Medulla oblongata (tissue), 1 donor: Measurements from ENCODE around the gene MRNIP.
"Not testable (repeated sequence)": the region's sequence is repeated elsewhere in the genome, so short reads cannot be mapped to it uniquely, and the experiment has no call there.

Experiments
- DNase-seq: peaks from one replicate; pipeline ENCODE4 v3.0.0-alpha.2; 2015; ENCODE audit errors: extremely low spot score

The MRNIP gene

DNA sequence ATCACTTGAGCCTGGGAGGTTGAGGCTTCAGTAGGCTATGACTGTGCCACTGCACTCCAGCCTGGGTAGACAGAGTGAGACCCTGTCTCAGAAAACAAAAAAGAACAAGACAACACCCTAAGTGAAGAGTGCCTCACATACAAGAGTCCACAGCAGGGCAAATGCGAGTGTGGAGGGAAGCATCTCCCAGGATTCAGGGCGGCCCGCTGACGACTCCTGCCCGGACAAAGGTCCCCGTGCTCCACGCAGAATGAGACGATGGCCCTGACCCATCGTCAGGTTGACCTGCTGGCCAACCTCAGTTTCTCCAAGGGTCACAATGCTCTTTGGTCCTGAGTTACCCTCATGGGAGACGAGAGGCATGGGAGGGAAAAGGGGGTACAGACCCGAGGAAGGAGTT lies 18.3 kb downstream of the MRNIP start:
- DNase-seq: no peak

DNA sequence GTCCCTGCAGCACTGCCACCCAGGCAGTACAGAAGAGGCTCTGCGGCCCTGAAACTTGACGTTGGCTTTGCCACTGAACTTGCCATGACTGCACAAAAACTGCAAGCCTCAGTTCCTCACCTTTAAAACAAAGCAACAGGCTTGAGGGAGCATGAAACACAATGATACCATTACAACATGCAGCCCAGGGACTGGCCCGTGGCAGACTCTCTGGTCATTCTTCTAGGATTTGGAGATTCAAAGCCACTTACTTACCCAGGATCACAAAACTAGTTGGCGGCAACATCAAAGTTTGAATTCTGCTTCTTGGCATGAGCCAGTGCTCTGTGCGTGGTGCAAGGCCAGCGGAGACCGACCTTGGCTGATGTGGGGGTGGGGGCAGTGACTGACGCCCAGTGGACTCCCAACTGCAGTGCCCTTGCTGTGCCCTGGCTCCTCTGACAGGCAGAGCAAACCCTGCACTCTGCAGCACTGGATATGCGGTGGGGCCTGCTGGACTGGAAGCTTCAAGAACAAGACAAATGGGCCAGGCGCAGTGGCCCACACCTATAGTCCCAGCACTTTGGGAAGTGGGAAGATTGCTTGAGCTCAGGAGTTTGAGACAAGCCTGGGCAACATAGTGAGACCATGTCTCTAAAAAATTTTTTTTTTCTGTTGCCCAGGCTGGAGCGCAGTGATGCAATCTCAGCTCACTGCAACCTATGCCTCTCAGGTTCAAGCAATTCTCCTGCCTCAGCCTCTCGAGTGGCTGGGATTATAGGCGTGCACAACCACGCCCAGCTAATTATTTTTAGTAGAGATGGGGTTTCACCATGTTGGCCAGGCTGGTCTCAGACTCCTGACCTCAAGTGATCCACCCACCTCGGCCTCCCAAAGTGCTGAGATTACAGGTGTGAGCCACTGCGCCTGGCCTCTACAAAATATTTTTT lies 19.0 kb downstream of the MRNIP start:
- DNase-seq: no peak

DNA sequence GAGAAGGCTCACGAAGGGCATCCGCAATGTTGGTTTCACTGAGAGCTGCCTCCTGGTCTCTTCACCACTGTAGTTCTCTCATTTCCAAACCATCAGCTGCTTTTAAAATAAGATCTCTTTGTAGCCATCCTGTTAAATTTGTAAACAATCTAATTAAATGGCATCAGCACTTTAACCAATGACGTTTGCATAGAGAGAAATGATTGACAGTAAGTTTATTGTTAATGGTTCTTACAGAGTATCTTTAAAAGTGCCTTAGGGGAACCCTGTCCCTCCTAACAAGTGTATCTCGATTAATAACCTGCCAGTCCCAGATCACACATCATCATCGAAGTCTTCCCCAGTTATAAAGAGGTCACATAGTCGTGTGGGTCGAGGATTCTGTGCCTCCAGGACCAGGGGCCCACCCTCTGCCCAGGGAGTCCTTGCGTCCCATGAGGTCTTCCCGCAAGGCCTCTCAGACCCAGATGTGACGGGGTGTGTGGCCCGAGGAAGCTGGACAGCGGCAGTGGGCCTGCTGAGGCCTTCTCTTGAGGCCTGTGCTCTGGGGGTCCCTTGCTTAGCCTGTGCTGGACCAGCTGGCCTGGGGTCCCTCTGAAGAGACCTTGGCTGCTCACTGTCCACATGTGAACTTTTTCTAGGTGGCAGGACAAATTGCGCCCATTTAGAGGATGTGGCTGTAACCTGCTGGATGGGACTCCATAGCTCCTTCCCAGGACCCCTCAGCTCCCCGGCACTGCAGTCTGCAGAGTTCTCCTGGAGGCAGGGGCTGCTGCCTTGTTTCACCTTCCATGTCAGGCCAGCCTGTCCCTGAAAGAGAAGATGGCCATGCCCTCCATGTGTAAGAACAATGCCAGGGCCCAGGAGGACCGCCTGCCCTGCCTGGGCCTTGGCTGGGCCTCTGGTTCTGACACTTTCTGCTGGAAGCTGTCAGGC lies 21.3 kb downstream of the MRNIP start:
- no peak for DNase-seq

DNA sequence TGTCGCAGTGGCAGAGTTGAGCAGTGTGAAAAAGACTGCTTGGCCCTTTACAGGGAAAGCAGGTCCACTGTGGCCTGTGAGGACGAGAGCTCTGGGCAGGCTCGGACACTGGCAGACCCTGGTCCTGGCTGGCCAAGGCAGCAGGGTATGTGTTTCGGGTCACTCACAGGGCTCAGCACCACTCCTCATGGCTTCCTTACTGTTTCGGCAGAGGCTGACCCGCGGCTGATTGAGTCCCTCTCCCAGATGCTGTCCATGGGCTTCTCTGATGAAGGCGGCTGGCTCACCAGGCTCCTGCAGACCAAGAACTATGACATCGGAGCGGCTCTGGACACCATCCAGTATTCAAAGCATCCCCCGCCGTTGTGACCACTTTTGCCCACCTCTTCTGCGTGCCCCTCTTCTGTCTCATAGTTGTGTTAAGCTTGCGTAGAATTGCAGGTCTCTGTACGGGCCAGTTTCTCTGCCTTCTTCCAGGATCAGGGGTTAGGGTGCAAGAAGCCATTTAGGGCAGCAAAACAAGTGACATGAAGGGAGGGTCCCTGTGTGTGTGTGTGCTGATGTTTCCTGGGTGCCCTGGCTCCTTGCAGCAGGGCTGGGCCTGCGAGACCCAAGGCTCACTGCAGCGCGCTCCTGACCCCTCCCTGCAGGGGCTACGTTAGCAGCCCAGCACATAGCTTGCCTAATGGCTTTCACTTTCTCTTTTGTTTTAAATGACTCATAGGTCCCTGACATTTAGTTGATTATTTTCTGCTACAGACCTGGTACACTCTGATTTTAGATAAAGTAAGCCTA lies 22.2 kb downstream of the MRNIP start:
- DNase-seq: no peak

DNA sequence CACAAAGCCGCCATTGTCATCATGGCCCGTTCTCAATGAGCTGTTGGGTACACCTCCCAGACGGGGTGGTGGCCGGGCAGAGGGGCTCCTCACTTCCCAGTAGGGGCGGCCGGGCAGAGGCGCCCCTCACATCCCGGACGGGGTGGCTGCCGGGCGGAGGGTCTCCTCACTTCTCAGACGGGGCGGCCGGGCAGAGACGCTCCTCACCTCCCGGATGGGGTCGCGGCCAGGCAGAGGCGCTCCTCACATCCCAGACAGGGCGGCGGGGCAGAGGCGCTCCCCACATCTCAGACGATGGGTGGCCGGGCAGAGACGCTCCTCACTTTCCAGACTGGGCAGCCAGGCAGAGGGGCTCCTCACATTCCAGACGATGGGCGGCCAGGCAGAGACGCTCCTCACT lies 23.7 kb downstream of the MRNIP start:
- DNase-seq: not testable (repeated sequence)

DNA sequence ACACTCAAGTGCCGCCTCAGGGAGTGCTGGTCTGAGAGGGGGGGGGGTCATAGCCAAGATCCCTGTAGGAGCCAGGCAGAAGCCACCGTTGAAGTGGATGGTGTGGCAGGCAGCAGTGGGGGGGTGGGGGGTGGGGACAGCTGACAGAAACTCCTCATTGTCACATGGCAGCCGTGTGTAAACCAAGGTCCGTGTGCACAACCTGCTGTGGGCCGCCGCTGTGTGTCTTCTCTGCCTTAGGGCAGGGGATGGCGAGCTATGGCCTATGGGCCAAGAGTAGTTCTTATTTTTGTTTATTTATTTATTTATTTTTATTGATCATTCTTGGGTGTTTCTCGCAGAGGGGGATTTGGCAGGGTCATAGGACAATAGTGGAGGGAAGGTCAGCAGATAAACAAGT lies 24.5 kb downstream of the MRNIP start:
- no peak for DNase-seq

DNA sequence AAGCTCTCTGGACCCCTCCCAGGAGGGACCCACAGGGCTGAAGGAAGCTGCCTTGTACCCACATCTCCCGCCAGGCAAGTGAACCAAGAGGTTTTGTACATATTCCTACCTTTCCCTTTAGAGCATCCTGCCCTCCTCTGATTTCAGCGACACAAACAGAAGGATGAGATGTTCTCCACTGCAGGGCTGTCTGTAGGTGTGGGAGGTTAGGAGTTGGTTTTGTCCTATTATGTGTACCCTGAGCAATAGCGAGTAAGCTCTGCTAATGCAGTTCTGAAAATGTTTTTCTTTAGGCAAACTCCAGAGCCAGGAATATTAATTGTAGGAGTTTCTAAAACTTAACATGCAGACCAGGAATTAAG lies 24.9 kb downstream of the MRNIP start:
- no peak for DNase-seq

DNA sequence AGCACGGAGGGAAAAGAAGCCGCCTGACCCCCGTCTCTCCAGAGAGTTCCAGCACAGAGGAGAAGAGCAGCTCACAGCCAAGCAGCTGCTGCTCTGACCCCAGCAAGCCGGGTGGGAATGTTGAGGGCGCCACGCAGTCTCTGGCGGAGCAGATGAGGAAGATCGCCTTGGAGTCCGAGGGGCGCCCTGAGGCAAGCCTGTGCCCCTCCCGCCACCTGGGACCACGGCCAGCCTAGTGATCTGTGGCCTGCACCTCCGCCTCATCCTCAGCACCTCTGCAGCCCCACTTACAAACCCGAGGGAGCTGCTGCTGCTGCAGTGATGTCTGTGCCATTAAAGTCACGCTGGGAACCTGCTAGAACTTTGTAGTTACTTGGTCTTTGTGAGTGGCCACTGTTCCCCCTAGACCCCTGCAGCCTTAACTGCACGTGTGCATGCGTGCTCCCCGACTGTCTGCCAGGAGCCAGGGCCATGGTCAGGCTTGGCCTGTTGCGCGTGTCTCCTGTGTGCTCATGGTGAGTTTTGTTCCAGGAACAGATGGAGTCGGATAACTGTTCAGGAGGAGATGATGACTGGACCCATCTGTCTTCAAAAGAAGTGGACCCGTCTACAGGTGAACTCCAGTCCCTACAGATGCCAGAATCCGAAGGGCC lies 25.4 kb downstream of the MRNIP start:
- no peak for DNase-seq

DNA sequence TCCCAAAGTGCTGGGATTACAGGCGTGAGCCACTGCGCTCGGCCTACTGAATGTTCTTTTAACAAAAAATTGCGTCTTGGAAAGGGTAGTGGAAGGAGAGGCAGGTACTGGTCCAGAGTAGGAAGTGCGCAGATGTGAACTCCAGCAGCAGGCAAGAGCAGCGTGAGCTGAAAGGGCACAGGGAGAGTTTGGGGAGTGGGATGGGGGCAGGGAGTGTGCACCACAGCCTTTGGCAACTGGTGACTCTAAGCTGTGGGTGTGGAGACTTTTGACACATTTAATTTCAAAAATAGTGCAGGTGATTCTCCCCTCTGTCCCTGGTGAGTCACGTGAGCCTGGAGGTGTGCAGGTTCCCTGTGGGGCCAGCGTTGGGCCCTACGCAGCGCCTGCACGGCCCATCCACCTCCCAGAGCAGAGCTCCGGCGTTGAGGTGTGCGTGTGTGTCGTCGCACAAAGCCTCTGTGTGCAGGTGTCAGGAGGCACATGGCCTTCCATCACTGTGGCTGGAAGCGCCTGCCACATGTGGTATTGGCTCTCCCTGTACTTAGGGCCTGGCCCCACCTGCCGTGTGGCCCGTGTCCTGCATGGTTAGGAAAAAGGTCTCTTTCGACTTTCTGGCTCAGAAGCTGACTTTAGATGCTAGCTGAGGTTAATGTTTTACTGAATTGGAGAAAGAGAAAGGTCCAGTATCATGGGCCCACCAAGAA lies 26.4 kb downstream of the MRNIP start:
- no peak for DNase-seq

DNA sequence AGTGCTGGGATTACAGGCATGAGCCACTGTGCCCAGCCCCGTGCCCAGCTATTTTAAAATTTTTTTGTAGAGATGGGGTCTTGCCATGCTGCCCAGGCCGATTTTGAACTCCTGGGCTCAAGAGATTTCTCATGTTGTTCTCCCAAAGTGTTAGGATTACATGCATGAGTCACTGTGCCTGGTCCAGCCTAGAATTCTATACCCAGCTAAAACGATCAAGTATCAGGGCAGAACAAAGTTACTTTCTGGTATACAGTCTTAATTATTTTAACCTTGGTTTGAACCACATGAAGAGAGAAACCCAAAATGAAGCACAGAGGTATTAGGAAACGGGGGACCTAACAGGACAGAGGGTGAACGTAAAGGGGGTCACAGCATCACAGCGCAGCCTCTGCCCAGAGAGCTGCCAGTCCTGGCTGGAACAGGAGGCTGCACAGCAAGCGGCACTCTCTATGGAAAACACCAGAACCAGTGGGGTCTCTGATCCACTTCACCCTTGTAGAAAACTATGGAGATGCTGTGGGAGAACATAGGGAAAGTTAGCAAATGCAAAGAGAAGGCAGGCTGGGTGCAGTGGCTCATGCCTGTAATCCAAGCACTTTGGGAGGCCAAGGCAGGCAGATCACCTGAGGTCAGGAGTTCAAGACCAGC lies 27.7 kb downstream of the MRNIP start:
- DNase-seq: no peak

DNA sequence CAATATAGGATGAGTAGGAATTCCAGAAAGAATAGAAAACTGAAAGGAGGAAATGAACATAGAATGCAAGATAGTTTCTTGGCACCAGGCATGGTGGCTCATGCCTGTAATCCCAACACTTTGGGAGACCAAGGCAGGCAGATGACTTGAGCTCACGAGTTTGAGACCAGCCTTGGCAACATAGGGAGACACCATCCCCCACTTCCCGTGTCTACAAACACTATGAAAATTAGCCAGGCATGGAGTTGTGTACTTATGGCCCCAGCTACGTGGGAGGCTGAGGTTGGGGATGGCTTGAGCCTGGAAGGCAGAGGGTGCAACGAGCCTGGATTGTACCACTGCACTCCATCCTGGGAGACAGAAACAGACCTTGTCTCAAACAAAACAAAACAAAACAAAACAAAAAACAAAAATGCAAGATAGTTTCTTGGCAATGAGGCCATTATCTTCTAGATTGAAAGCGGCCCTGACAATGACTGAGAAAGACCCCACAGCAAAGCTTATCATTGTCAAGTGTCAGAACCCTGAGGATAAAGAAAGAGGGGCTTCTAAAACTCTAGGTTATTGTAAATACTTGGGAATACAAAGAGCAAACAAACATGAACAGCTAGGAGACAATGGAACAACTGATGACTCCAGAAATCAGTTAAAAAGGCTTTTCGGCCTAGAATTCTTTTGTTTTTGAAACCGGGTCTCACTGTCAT lies 28.7 kb downstream of the MRNIP start:
- no peak for DNase-seq

DNA sequence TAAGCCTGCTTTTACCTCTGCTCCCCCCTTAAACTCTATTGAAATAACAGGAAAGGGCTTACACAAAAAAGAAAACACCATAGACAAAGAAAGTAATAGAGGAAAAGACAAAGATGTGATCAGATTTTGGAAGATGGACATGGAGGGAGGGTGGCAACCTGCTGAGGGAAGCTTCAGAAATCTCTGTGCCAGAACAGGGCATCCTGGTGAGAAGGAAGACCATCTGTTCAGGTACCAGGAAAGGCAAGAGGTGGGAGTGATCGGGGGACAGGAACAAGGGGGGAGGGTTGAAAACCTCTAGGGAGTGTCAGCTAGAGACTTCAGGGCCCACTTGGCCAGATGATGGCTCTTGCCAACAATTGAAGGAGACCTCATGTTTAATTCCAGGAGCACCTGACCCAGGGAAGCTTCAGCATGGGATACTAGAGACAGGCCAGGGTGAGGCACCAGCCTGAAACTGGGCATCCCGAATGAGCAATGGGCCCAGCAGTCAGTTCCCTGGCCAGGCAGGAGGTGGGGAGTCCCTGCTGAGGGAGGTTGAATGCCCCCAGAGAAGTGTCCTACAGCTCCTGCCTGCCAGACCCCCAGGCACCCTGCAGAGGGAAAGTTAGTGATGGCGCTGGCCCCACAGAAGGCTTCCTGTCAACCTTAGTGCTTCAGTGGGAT lies 29.7 kb downstream of the MRNIP start:
- no peak for DNase-seq

DNA sequence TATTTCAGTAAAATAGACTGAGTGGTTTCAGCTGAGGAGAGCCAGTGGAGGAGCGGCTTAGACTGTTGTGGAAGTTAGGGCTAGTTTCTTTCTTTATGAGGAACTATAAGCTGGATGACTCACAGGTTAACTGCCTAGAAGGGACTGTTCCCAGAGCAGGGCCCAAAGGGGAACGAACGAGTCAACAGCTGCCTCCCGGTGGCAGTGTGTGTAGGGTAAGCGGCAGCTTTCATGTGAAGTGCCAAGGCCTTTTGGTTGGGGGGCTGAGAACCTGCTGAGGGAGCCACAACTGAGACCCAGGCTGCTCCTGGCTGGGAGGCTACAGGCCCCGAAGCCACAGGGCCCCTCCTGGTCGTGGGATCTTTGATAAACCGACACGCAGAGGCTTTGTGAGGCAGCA lies 30.9 kb downstream of the MRNIP start:
- peak; percentile 41 for DNase-seq

DNA sequence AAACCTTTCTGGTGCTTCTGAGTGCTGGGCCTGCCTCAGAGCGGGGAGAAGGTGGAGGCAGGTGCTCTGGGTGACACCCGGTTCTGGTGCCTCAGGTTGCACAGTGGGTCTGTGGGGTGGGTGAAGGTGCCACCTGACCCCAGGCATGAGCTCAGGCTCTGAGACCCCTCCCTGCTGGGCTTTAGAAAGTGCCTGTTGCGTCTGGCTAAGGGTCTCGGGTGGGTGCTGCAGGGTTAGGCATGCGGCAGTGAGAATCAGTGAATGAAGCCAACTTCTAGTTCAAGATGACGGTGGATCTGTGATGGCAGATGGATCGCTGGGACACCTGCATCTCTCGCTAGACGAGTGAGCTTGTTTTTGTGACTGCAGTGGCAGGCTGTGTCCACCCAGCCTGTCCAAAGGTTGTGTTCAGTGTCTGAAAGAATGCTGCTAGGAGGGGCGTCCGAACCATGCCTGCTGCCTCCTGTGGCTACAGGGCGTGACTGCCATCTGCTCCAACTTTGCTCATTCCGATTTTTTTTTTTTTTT lies 32.9 kb downstream of the MRNIP start:
- DNase-seq: no peak

DNA sequence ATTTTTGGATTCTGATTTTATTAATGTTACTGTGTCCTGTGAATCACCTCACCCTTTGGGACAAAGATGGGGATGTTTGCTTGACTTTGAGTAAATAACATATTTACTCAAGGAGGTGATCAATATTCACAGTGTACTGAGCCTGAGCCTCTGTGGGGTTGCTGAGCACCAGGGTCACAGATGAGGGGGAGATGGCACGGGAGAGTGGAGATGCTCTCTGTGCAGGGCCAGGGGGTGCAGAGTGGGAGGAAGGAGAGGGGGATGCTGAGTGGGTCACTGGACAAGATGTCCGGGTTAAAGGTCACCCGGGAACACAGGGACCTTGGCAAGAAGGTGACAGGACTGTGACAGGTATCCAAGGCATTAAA lies 33.9 kb downstream of the MRNIP start:
- DNase-seq: no peak

DNA sequence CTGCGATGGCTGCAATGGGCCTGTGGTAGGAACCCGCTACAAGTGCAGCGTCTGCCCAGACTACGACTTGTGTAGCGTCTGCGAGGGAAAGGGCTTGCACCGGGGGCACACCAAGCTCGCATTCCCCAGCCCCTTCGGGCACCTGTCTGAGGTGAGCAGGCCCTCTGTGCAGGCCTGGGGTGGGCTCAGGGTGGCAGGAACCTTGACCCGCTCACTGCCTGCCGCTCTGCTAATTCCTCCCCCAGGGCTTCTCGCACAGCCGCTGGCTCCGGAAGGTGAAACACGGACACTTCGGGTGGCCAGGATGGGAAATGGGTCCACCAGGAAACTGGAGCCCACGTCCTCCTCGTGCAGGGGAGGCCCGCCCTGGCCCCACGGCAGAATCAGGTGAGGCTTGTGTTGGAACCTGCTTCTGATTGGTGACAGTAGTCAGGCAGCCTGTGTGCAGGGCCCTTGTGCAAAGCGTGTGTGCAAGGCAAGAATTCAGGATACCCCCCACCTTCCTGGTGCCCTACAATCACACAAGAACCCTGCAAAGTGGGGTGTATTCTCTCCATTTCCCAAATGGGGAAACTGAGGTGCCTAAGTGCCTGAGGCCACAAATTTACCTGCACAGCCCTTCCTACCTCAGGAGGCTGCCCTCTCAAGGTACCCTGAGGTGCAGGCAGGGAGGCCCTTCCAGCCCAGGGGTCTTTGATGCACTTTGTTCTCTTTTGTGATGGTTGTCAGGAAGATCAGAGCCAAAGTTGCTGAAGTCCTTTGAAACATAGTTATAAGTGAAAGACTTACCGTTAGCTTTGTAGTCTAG lies 34.5 kb downstream of the MRNIP start:
- DNase-seq: no peak

DNA sequence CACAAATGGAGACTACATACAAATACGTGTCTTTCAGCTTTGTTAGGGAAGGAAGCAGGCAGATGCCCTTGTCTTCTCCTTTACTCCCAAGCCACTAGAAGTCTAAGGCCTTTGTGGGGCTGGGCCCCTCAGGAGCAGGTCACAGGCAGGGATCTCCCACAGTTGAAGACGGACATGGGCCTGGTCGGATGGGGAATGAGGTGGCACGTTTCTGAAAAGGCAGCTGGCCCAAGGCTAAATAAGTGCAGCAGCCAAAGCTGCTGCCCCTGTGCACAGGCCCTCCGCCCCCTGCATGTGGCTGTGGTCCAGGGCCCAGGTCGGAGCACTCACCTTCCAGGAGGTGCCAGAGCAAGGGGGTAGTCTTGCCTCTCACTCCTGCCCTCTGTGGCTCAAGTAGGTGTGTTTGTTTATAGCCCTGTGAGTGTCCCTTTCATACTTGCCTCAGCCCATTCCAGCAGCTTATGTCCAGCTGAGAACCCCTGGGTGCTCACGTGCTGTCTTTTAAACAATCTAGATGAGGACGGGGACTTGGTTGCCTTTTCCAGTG lies 36.1 kb downstream of the MRNIP start:
- no peak for DNase-seq

DNA sequence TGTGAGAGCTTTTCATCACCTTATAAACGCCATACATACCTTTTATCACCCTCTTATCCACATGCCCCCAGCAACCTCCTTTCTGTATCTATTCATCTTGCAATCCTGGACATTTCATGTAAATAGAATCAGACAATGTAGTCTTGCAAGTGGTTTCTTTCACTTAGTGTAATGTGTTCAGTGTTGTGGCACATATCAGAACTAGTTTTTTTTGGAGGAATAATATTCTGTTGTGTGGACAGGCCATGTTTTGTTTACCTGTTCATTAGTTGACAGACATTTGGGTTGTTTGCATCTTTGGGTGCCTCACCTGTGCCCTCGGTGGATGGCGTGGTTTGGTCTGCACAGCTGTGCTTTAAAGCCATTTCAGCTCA lies 36.6 kb downstream of the MRNIP start:
- peak; percentile 33 for DNase-seq
